Endometrial microvascular endothelial cells (primary cell): ENCODE data around the gene ABT1. TPM values are rescaled to one million over a fixed set of nuclear protein-coding genes. Genes with fewer than 3 reads are reported as not detected.

Experiments used
- in situ Hi-C: cut with HindIII; loops from 2 replicates; pipeline ENCODE4 v1.10.0; 2017; ENCODE audit warnings: low sequenced_read_pairs, low pct_unique_long_range_greater_than_20kb; ENCODE audit errors: inconsistent ontology term
- total RNA-seq: library from RNA; depleted of rRNA; stranded (reverse); fragments of >200 nt; gene quantifications from one replicate; pipeline ENCODE4 v1.2.3, GENCODE V29; 2015; ENCODE audit errors: inconsistent ontology term

ABT1 gene
- total RNA-seq, 1 donor from 2014 or later = 28.2 TPM

- in situ Hi-C loops = no loop called here
Observed at GRCh38 chr6:26598267-26598666, 1.5 kb downstream of the ABT1 start.

GRCh38 chr6:26599134-26599533, 2.4 kb downstream of the ABT1 start:
- in situ Hi-C loops = no loop called here

GRCh38 chr6:26599591-26599990, 2.8 kb downstream of the ABT1 start:
- in situ Hi-C loops = no loop called here

GRCh38 chr6:26600759-26601158, 4.0 kb downstream of the ABT1 start:
- in situ Hi-C loops = no loop called here

GRCh38 chr6:26602262-26602661, 5.5 kb downstream of the ABT1 start:
- in situ Hi-C loops = no loop called here

- in situ Hi-C loops = no loop called here
Observed at GRCh38 chr6:26604026-26604425, 7.3 kb downstream of the ABT1 start.

GRCh38 chr6:26604797-26605196, 8.0 kb downstream of the ABT1 start:
- in situ Hi-C loops = no loop called here

- in situ Hi-C loops = no loop called here
Observed at GRCh38 chr6:26607434-26608230, 10.9 kb downstream of the ABT1 start.

GRCh38 chr6:26609463-26609862, 12.7 kb downstream of the ABT1 start:
- in situ Hi-C loops = no loop called here

- in situ Hi-C loops = no loop called here
Observed at GRCh38 chr6:26611599-26611998, 14.8 kb downstream of the ABT1 start.

- in situ Hi-C loops = no loop called here
Observed at GRCh38 chr6:26613201-26613600, 16.4 kb downstream of the ABT1 start.

- in situ Hi-C loops = no loop called here
Observed at GRCh38 chr6:26613689-26614683, 17.2 kb downstream of the ABT1 start.

- in situ Hi-C loops = no loop called here
Observed at GRCh38 chr6:26623339-26623859, 26.6 kb downstream of the ABT1 start.

GRCh38 chr6:26624557-26624956, 27.8 kb downstream of the ABT1 start:
- in situ Hi-C loops = no loop called here

GRCh38 chr6:26627843-26628242, 31.1 kb downstream of the ABT1 start:
- in situ Hi-C loops = no loop called here

- in situ Hi-C loops = no loop called here
Observed at GRCh38 chr6:26629359-26629758, 32.6 kb downstream of the ABT1 start.

GRCh38 chr6:26640806-26641205, 44.1 kb downstream of the ABT1 start:
- in situ Hi-C loops = no loop called here

- in situ Hi-C loops = no loop called here
Observed at GRCh38 chr6:26646074-26646473, 49.3 kb downstream of the ABT1 start.
